Caki2 (cell line): Measurements from ENCODE around the gene DSTYK. TPM values are rescaled to one million over a fixed set of nuclear protein-coding genes. Genes with fewer than 3 reads are reported as not detected.
"Not testable (repeated sequence)": the region's sequence is repeated elsewhere in the genome, so short reads cannot be mapped to it uniquely, and the experiment has no call there.

ENCODE experiments used
- DNase-seq: peaks from one replicate; pipeline ENCODE4 v3.0.0-alpha.2; 2015; ENCODE audit warnings: low read depth
- in situ Hi-C: cut with HindIII; loops from 2 replicates; pipeline ENCODE4 v1.10.0; 2016; ENCODE audit warnings: low sequenced_read_pairs, low pct_unique_long_range_greater_than_20kb, mixed read lengths
- total RNA-seq: library from RNA; depleted of rRNA; stranded (reverse); fragments of >200 nt; shearing (Covaris generic); gene quantifications from 2 replicates; pipeline ENCODE4 v1.2.3, GENCODE V29; 2014; ENCODE audit warnings: low replicate concordance

The DSTYK gene
- total RNA-seq, 1 experiment from 2014 or later = 7.2 TPM

DNA sequence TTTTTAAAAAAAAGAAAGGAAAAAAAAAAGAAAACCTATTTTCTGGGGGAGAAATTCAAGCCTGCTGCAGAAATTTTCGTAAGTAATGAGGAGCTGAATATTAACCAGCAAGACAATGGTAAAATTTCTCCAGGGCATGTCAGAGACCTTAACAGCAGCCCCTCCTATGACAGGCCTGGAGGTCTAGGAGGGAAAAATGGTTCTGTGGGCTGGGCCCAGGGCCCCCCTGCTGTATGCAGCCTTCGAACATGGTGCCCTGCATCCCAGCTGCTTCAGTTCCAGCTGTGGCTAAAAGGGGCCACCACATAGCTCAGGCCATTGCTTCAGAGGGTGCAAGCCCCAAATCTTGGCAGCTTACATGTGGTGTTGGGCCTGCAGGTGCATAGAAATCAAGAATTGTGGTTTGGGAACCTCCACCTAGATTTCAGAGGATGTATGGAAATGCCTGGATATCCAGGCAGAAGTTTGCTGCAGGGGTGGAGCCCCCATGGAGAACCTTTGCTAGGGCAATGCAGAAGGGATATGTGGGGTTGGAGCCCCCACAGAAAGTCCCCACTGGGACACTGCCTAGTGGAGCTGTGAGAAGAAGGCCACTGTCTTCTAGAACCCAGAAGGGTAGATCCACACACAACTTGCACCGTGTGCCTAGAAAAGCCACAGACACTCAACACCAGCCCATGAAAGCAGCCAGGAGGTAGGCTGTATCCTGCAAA, 55.7 kb downstream of the DSTYK start:
- DNase-seq, in situ Hi-C loops: not testable (repeated sequence)

DNA sequence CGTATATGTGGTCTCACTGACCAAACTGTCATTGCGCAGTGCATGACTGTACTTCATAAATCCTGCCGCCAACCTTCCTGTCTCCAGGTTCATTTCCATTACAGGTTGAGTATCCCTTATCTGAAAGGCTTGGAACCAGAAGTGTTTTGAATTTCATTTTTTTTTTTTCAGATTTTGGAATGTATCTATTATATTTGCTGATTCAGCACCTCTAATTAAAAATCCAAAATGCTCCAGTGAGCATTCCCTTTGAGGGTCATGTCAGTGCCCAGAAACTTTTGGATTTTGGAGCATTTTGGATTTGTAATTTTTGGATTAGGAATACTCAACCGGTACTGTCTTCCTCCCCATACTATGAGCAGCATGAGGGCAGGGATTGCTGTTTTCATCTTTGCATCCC, 59.0 kb downstream of the DSTYK start:
- DNase-seq = no peak
- in situ Hi-C loops = no loop called here

DNA sequence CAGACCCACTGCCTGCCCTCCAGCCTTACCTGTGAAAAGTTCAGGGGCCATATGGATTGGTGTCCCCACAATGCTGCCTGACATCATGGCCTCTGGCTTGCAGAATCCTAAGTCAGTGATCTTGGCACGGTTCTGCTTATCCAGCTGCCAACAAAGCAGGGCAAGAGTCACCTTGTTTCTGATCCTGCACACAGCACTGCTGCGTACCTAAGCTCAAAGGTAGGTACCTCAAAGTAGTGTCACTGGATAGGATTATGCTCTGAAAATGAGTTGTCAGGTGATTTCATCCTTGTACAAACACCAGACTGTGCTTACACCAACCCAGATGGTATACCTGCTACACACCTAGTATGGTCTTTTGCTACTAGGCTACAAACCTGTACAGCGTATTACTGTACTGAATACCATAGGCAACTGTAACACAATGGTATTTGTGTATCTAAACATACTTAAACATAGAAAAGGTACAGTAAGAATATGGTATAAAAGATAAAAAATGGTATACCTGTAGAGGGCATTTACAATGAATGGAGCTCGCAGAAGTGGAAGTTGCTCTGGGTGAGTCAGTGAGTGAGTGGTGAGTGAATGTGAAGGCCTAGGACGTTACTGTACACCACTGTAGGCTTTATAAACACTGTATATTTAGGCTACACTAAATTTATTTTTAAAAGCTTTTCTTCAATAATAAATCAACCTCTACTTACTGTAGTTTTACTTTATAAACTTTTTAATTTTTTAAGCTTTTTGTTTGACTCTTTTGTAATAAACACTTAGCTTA, 60.7 kb downstream of the DSTYK start:
- DNase-seq = no peak
- in situ Hi-C loops = no loop called here

DNA sequence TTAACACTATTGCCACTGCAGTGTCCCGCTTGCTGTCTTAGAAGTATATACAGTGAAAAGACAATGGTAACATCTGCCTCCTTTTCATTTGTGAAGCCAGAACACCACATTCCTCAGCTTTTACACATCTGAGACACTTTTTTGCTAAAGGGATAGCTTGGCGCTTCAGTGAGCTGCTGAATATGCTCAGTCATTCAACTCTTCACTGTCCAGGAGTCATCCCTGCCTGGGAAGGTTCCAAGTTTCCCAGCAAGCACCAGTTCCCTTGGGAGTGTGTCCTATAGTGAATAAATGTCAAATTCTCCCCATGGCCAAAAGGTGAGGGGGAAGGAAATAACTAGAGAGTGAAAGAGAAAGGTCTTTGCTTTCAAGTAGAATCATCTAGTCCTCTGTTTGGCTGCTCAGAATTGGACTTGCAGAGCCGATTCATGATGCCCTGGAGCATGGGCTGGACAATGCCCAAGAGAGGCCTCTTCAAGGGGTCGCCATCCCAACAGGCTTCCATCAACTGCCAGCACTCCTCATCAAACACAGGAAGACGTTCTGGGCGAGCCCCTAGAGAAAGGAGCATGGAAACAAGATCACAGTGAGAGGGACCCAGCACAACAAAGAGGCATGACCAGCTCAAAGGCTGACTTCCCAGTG, 64.2 kb downstream of the DSTYK start:
- peak; percentile 87 for DNase-seq
- in situ Hi-C loops = no loop called here

DNA sequence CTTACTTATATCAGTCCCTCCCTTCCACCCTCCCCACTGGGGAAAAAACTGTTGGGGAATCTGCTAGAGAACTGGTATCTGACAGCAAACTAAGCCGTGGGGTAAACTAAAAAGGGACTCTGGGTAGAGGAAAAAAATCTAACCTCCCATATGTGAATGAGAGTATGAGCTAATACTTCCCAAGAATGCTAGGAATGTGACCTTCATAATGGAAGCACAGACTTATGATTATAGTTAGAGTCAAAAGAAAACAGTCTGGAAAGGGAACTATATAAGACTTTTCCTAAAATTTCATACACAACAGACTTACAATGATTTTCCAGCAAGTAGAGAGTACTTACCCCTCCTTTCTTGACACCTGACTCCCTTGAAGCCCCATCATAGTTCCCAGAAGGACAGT, 66.8 kb downstream of the DSTYK start:
- no peak for DNase-seq
- in situ Hi-C loops = no loop called here

DNA sequence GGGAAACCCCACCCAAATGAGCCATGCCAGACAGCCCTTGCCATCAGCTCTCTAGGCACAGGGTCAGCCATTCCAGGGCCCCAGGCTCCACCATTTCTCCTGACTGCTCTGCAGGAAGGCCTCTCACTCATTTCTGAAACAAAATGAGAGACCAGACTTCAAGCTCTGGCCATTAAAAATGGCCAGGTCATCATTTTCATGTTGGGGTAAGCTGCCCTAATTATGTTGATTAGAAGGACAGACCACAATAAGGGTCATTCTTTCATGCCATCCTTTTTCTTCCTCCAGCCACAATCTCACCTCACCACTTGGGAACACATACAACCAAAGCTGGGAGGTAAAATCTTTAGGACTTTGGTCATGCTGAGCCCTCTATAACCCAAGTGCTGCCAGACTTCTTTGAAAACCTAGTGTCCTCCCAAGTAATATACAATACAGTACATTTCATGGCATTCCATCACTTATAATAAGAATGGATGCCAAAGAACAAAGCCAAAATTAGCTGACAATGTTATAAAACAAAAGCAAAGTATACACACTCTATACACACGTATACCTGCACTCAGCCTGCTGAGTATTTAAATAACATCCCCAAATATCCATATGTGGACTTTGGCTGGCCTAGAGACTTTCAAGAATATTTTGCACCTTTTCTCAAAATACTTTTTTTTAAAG, 67.3 kb downstream of the DSTYK start:
- in situ Hi-C loops = no loop called here
- no peak for DNase-seq

DNA sequence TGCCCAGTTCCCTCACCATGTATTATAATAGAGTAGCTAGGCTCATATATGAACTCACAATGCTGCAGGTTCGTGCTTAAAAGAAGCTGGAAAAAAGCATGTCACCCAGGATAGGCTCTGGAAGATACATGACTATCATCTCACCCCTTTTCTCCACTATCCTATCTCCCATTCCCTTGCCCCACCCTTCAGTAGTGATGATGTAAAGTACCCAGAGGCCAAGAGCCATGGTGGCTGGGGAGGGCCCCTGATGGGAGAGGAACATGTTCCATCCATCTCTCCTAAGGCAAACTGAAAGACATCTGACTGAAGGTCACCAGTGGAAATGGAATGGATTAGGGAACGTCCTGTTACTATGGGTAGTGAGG, 69.4 kb downstream of the DSTYK start:
- DNase-seq = no peak
- in situ Hi-C loops = no loop called here

DNA sequence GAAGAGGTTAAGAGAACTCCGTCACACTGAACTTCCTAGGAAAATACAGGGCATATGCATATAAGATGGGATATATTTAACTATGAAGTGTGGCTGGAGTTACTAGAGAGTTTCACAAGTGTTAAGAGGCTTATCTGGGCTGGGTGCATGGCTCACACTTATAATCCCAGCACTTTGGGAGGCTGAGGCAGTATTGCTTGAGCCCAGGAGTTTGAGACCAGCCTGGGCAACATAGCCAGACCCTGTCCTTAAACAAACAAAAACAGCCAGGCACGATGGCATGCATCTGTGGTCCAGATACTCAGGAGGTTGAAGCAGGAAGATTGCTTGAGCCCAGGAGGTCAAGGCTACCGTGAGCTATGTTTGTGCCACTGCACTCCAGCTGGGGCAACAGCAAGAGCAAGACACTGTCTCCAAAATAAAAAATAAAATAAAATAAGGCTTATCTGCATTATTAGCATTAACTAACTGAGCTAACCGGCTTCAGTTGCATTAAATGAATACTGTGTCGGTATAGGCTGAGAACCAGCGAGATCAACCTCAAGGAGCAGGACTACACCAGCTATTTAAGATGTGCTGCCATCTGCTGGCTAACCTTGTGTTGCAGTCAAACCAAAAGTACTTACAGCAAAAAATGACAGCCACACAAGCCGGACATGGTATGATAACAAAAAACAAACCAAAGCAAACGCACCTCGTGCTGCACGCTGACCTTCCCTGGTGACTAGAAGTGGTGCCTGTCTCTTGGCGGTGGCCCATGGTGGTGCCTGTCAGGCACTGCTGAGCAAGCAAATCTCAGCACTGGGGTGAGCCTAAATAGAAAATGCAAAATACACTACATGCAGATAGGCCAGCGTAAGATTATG, 70.0 kb downstream of the DSTYK start:
- in situ Hi-C loops = no loop called here
- peak; percentile 83 for DNase-seq

DNA sequence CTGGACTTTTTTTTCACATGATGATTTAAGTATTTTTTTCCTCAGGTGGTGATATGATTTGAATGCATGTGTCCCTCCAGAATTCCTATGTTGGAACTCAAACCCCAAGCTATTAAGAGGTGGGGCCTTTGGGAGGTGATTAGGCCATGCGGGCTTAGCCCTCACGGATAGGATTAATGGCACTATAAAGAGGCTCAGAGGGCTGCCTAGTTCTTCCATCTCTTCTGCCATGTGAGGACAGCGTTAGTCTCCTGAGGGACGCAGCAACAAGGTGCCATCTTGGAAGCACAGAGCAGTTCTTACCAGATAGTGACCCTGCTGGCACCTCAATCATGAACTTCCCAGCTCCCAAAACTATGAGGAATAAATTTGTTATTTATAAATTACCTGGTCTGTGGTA, 71.4 kb downstream of the DSTYK start:
- in situ Hi-C loops = no loop called here

DNA sequence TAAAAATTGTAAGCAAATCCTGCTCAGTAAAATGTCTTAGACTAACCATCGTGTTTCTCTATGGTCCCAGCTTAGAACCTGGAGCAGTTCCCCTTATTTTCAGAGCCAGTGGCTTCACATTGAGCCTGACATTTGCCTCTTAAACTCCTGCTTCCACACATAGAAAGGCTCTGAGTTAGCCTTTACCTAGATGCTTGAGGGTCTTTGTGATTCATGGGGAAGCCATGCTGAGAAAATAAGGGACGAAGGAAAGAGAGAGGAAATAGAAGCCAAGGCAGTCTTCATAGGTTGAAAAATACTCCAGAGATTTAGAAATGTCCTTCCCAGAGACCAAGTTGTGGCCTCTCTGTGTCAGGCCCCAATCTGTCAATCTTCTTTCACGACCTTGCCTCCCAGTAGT, 73.6 kb downstream of the DSTYK start:
- in situ Hi-C loops = no loop called here
- DNase-seq = no peak

More for the DNA sequence above, 71.4 kb downstream of the DSTYK start:
- DNase-seq = no peak

DNA sequence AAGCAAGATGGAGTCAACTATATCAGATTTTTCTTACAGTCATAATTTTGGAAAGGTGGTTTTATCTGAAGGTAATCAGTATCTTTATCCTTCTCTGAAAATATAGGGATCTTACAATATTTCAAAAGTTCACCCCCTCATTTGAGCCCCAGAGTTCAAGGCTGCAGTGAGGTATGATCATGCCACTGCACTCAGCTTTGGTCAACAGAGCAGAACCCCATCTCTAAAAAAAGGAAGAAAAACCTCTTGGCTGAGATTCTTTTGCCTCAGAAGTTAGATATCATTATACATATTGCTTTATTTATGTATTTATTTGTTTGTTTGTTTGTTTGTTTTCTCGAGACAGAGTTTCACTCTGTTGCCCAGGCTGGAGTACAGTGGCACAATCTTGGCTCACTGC, 78.2 kb downstream of the DSTYK start:
- in situ Hi-C loops = no loop called here
- no peak for DNase-seq

DNA sequence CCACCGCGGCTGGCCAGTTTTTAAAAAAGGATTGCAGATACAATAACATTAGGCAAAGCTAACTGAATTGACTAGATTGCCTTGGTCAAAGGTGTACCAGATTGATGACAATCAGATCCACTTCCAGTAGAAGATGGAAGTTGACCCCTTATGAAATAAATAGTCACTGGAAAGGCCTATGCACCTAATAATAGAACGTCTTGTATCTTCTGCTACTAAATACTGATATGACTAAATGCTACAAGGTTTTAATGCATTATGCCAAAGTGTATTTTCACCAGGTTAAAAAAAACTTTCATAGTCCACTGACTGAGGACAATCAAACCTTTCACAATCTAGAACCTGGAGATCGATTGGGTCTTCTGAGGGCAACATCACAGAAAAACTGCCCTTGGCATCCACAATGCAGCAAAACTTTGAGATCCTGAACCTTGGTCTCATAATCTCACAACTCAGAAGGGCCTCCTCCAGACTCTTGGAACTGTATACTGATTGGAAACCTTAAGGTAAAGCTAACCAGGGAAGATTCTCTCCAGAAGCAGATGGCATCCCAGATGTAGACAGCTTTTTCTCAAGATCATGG, 82.0 kb downstream of the DSTYK start:
- DNase-seq = no peak
- in situ Hi-C loops = no loop called here

DNA sequence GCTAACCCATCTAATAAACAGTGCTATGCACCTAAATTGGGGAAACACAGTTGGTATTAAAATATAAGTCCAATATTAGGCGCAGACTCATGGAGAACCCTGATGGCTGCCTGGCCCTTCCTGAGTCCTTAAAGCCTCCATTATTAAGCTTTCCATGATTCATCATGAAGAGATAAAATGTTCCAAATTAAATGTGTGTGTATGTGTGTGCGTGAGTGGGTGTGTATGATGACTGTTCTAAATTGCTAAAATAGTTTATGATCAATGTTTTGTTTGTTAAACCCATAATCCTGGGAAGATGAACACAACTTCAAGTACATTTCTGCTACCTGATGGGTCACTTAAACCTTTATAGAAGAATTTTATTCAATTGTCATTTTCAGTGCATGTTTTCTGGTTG, 83.5 kb downstream of the DSTYK start:
- in situ Hi-C loops = no loop called here
- no peak for DNase-seq

DNA sequence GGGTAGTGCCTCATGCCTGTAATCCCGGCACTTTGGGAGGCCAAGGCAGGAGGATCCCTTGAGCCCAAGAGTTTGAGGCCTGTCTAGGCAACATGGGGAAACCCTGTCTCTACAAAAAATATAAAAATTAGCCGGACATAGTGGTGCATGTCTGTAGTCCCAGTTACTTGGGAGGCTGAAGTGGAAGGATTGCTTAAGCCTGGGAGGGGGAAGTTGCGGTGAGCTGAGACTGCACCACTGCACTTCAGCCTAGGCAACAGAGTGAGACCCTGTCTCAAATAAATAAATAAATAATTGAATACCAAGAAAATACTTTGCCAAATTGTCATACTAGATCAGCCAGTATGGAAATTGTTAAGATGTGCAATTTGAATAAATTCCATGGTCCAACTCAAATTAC, 83.9 kb downstream of the DSTYK start:
- DNase-seq = no peak
- in situ Hi-C loops = no loop called here

DNA sequence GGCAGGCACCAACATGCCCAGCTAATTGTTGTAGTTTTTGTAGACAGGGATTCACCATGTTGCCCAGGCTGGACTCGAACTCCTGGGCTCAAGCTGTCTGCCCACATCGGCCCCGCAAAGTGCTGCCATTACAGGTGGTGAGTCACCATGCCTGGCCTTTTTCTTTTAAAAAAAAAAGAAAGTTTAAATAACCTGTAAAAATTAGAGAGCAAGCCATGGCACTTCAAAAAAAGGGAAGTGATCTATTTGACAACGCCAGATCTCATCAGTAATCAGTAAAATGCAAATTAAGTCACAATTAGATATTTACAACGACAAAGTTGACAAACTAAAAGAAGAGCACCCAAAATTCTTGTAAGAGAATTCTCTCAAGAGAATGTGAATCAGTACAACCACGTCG, 86.8 kb downstream of the DSTYK start:
- in situ Hi-C loops = no loop called here
- DNase-seq = no peak

DNA sequence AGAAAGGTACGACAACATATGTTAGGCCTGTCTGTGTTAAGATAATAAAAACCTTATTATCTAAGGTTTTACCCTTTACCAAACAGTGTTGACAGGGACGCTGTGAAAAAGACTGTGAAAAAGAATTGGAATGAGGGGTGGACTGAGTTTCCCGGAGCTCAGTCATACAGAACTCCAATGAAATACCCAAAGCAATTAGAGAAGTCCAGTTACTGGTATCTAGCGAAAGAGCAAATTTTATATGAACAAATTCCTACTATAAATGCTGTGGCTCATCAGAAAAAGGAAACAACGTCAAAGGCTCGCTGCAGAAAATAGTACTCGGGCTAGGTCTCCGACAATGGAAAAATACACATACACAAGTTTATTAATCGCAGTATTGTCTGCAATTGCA, 89.0 kb downstream of the DSTYK start:
- in situ Hi-C loops = no loop called here
- no peak for DNase-seq

DNA sequence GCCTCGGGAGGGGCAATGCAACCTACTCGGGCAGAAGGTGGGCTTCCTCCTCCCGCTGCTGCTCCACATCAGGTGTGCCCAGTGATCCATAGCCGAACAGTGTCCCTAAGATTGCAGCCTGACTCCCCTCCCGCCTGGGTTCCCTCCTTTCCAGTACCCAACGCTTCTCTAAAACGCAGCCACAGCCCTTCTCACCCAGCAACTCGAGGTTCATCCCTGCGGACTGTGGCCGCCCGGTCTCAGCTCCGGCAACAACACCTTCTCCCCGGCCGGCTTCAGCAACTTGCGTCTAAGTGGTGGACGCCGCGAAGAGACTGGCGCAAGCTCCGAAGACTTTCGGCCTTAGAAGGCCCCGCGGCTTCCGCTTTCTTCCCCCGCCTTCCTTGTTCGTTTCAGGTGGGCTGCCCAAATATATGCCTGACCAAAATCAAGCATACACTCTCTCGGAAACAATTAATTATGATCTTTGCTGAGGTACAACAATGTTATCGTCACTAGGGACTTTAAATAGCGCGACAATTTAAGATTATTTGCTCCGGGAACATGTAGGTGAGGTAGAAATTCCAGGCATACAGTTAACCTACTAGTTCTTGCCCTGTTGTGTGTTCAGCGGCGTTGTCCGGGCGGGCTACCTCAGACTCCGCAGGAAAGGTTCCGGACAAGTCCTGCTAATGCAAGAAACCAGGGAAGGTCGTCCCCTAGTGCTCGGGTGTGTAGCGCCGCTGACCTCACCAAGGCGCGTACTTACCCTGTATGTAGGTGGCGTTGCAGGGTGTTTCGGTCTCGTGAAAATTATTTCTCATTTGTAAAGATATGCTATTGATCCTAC, 89.6 kb downstream of the DSTYK start, which contains the start of gene RBBP5:
RBBP5 (minus strand) TSS at position 319 of the 829 bp plus-strand sequence; CDS start at position 214, 105 bp downstream.
- in situ Hi-C loops = no loop called here
- peak; percentile 96 for DNase-seq
